SU-DHL-6 (cell line): ENCODE data around the gene IGFBPL1.

Experiments used
- H2AFZ ChIP-seq: fragments of 200-600 bp; sonication (generic); 2 replicates; pipeline ENCODE4 v1.6.1; 2014; ENCODE audit warnings: low read depth, mild to moderate bottlenecking, moderate library complexity, mixed read lengths, antibody characterized with exemption, low read length; ENCODE audit not compliant: severe bottlenecking
- H3F3A ChIP-seq: fragments of 200-600 bp; shearing (Covaris generic); 2 replicates; pipeline ENCODE4 v1.6.0; 2016; ENCODE audit warnings: antibody characterized with exemption, mild to moderate bottlenecking; ENCODE audit not compliant: insufficient read depth
- H3K27ac ChIP-seq: fragments of 200-600 bp; sonication (generic); 2 replicates; pipeline ENCODE4 v1.5.1; 2016; ENCODE audit warnings: low read depth, mild to moderate bottlenecking, low read length, moderate library complexity, mixed read lengths
- H3K27me3 ChIP-seq: fragments of 200-600 bp; sonication (generic), shearing (Covaris generic); 2 replicates; pipeline ENCODE4 v1.6.0; 2014; ENCODE audit warnings: mild to moderate bottlenecking, low read length
- H3K36me3 ChIP-seq: fragments of 200-600 bp; sonication (generic); 2 replicates; pipeline ENCODE4 v1.6.1; 2014; ENCODE audit warnings: mild to moderate bottlenecking, low read length, mixed read lengths
- H3K4me2 ChIP-seq: fragments of 300-600, 200-600 bp; shearing (Covaris generic), sonication (generic); 2 replicates; pipeline ENCODE4 v1.6.0; 2014; ENCODE audit warnings: low read length, low read depth, mild to moderate bottlenecking; ENCODE audit not compliant: poor library complexity, severe bottlenecking
- H3K4me3 ChIP-seq: fragments of 200-600 bp; sonication (generic); 2 replicates; pipeline ENCODE4 v1.5.1; 2014; ENCODE audit warnings: antibody characterized with exemption, low read length, mild to moderate bottlenecking, mixed read lengths; ENCODE audit not compliant: insufficient read depth, poor library complexity, severe bottlenecking
- H3K79me2 ChIP-seq: fragments of 200-600 bp; sonication (generic); 2 replicates; pipeline ENCODE4 v1.6.1; 2014; ENCODE audit warnings: mild to moderate bottlenecking, low read length, moderate library complexity; ENCODE audit not compliant: insufficient read depth
- H3K9ac ChIP-seq: fragments of 200-600 bp; sonication (generic); 2 replicates; pipeline ENCODE4 v1.7.0; 2014; ENCODE audit warnings: mild to moderate bottlenecking, low read length
- H3K9me2 ChIP-seq: fragments of 200-600 bp; sonication (generic); replicated peaks from 2 replicates; pipeline ENCODE4 v1.6.1; 2014; ENCODE audit warnings: low read length; ENCODE audit not compliant: insufficient read depth
- H3K9me3 ChIP-seq: fragments of 200-600 bp; sonication (generic); 2 replicates; pipeline ENCODE4 v1.6.1; 2014; ENCODE audit warnings: low read length, mixed read lengths; ENCODE audit not compliant: insufficient read depth
- H4K20me1 ChIP-seq: fragments of 200-600 bp; sonication (generic); 2 replicates; pipeline ENCODE4 v1.6.1; 2014; ENCODE audit warnings: low read depth, mild to moderate bottlenecking, antibody characterized with exemption, low read length, moderate library complexity, mixed read lengths
- EZH2phosphoT487 ChIP-seq: fragments of 200-600 bp; sonication (generic), shearing (Covaris generic); conservative IDR thresholded peaks from 2 replicates; pipeline ENCODE4 v1.6.1; 2018; ENCODE audit warnings: mild to moderate bottlenecking, antibody characterized with exemption, low read length, moderate library complexity, mixed read lengths
- TF ChIP-seq, protein P1 (sequence below): fragments of 200-600 bp; sonication (generic); IDR thresholded peaks from one replicate; pipeline ENCODE4 v1.5.1; 2017; ENCODE audit warnings: antibody characterized with exemption, mild to moderate bottlenecking, low read length, moderate library complexity; ENCODE audit not compliant: insufficient read depth, poor library complexity, severe bottlenecking

Gene IGFBPL1

DNA sequence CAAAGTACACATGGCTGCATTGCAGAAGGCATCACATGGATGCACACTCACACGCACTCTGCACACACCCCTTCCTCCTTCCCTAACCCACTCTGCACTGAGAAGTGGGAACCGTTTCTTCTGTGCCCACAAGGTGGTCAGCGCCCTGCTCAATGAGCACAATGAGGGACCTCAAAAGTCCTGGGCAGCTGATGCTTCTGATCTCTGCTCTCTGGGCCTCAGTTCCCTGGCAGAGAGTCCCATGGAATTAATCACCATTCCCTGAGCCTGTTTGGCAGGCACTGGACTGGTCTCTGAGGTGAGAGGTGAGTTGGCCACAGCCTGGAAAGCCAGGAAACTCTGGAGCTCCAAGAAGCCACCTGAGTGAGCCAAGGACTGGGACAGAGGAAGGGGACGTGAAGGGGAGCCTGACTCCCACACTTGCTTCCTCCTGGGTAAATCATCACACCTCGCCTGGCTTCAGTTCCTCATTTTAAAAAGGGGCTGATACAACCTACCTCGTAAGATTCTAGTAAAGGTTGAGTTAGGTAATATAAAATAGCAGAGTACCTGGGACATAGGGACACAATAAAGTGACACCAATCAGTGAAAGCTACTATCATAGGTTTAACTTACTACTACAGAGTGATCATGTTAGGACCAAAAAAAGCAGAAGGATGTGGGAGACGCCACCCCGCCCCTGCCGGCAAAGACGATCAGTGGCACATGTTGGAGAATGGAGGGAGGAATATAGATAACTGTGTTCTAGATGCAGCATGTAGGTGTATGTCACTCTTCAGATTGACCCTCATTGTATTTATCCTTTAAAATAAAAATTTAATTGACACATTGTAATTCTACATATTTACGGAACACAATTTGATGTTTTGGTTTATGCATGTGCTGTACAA is 21.1 kb upstream of the IGFBPL1 start:
- Histone ChIP-seq H3K27me3 (no peaks in the 10 kb centered on the region), H3K27ac (no peak overlapping the region), H3K9me3 (no peaks in the 10 kb centered on the region), H3F3A (no peaks in the 10 kb centered on the region), H3K79me2 (no peaks in the 10 kb centered on the region), H3K4me3 (no peak overlapping the region), H2AFZ (no peak overlapping the region), H3K4me2 (no peak overlapping the region), H3K9ac (no peak overlapping the region), H4K20me1 (no peaks in the 10 kb centered on the region), H3K36me3 (no peaks in the 10 kb centered on the region), H3K9me2 (no peaks in the 10 kb centered on the region)
- TF ChIP-seq EZH2phosphoT487: no peak
- TF ChIP-seq, protein P1, sequence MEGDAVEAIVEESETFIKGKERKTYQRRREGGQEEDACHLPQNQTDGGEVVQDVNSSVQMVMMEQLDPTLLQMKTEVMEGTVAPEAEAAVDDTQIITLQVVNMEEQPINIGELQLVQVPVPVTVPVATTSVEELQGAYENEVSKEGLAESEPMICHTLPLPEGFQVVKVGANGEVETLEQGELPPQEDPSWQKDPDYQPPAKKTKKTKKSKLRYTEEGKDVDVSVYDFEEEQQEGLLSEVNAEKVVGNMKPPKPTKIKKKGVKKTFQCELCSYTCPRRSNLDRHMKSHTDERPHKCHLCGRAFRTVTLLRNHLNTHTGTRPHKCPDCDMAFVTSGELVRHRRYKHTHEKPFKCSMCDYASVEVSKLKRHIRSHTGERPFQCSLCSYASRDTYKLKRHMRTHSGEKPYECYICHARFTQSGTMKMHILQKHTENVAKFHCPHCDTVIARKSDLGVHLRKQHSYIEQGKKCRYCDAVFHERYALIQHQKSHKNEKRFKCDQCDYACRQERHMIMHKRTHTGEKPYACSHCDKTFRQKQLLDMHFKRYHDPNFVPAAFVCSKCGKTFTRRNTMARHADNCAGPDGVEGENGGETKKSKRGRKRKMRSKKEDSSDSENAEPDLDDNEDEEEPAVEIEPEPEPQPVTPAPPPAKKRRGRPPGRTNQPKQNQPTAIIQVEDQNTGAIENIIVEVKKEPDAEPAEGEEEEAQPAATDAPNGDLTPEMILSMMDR: no peak

DNA sequence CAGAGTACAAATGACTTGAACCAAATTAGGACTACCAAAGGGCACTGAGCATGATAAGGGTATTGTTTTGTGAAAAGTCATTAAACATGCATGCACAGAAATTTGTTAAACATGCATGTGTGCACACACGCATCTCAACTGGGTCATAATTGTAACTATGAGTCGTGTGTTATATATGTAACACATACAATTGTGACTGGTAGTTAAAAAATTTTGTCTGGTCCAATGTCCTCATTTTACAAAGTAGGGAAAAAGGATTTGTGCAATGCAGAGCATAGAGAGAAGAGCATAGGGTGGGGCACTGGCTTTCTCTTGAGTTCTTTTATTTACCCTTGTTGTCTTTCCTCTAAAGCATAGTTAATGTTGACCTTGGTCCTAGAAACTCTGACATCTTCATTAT is 19.3 kb upstream of the IGFBPL1 start:
- no peak overlapping the region for H2AFZ ChIP-seq

DNA sequence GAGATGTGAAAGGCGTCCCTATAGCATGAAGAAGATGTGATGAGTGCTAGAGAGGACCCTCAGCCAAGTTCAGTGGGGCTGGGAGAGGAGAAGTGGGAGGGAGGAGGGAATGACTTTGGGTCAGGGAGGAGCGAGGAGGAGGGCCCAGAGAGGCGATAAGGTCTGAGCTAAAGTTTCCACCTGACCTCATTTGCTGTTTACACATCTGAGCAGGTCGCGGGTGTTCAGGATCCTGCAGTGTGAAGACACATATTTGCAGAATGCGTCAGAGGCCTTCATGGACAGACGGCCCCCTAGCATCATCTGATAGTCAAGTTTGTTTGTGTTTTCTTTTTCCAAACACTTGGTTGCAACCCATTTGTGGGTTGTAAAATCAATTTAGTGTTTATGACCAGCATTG is 18.9 kb upstream of the IGFBPL1 start:
- Histone ChIP-seq H3K27me3 (no peaks in the 10 kb centered on the region), H3K9ac (no peak overlapping the region), H3K36me3 (no peaks in the 10 kb centered on the region), H3K4me2 (no peak overlapping the region), H3K27ac (no peak overlapping the region), H3K9me2 (no peaks in the 10 kb centered on the region), H2AFZ (no peak overlapping the region), H3K9me3 (no peaks in the 10 kb centered on the region), H4K20me1 (no peaks in the 10 kb centered on the region), H3K4me3 (no peak overlapping the region), H3F3A (no peaks in the 10 kb centered on the region), H3K79me2 (no peaks in the 10 kb centered on the region)
- TF ChIP-seq, protein P1: no peak
- TF ChIP-seq EZH2phosphoT487: no peak

More for the DNA sequence above, 19.3 kb upstream of the IGFBPL1 start:
- TF ChIP-seq EZH2phosphoT487: no peak
- TF ChIP-seq, protein P1: no peak
- no peaks in the 10 kb centered on the region for H3K36me3 ChIP-seq
- no peak overlapping the region for H3K4me3 ChIP-seq
- H3K27ac ChIP-seq: no peak overlapping the region
- H3K79me2 ChIP-seq: no peaks in the 10 kb centered on the region
- H3K9me2 ChIP-seq: no peaks in the 10 kb centered on the region
- H3K4me2 ChIP-seq: no peak overlapping the region
- no peaks in the 10 kb centered on the region for H4K20me1 ChIP-seq
- no peaks in the 10 kb centered on the region for H3K27me3 ChIP-seq
- no peak overlapping the region for H3K9ac ChIP-seq
- H3K9me3 ChIP-seq: no peaks in the 10 kb centered on the region
- H3F3A ChIP-seq: no peaks in the 10 kb centered on the region
